Measurements from ENCODE around the gene DZIP1.
A peak's percentile ranks its signal among the peaks of the same experiment; 100 is the strongest.

Gene DZIP1

GRCh38 chr13:95564091-95564490 lies 80.4 kb downstream of the DZIP1 start:
- Mint-ChIP-seq H3K9me3 (peaks cover 0 to 6% of the 10 kb centered on the region in 2 donors), H3K4me3 (no peak overlapping the region), H3K27ac (no peak overlapping the region), H3K27me3 (peaks cover 5 to 6% of the 10 kb centered on the region in 2 donors), H3K36me3 (no peaks in the 10 kb centered on the region), H3K4me1 (no peaks in the 10 kb centered on the region)
- DNase-seq (no peak), ATAC-seq (replicated peaks) (no peak)

GRCh38 chr13:95560387-95560786 lies 84.1 kb downstream of the DZIP1 start:
- Mint-ChIP-seq H3K27me3 (peaks cover 5 to 16% of the 10 kb centered on the region in 2 donors), H3K9me3 (no peaks in the 10 kb centered on the region), H3K4me1 (no peaks in the 10 kb centered on the region), H3K27ac (no peak overlapping the region), H3K36me3 (no peaks in the 10 kb centered on the region), H3K4me3 (no peak overlapping the region)
- DNase-seq (no peak), ATAC-seq (replicated peaks) (no peak)

- Mint-ChIP-seq H3K4me3 (no peak overlapping the region), H3K27me3 (peaks cover 12 to 26% of the 10 kb centered on the region in 2 donors), H3K4me1 (peaks cover 0 to 5% of the 10 kb centered on the region in 2 donors)
These were observed 85.4 kb downstream of the DZIP1 start for GRCh38 chr13:95559100-95559499.

GRCh38 chr13:95557013-95557412 lies 87.5 kb downstream of the DZIP1 start:
- Mint-ChIP-seq H3K4me3 (no peak overlapping the region), H3K27me3 (peaks cover 23 to 46% of the 10 kb centered on the region in 2 donors)
- no peak for ATAC-seq (replicated peaks)

More at GRCh38 chr13:95559100-95559499, 85.4 kb downstream of the DZIP1 start:
- H3K36me3 Mint-ChIP-seq: no peaks in the 10 kb centered on the region
- ATAC-seq (replicated peaks) (no peak), DNase-seq (no peak)
- H3K27ac Mint-ChIP-seq: no peak overlapping the region
- H3K9me3 Mint-ChIP-seq: no peaks in the 10 kb centered on the region

DNA sequence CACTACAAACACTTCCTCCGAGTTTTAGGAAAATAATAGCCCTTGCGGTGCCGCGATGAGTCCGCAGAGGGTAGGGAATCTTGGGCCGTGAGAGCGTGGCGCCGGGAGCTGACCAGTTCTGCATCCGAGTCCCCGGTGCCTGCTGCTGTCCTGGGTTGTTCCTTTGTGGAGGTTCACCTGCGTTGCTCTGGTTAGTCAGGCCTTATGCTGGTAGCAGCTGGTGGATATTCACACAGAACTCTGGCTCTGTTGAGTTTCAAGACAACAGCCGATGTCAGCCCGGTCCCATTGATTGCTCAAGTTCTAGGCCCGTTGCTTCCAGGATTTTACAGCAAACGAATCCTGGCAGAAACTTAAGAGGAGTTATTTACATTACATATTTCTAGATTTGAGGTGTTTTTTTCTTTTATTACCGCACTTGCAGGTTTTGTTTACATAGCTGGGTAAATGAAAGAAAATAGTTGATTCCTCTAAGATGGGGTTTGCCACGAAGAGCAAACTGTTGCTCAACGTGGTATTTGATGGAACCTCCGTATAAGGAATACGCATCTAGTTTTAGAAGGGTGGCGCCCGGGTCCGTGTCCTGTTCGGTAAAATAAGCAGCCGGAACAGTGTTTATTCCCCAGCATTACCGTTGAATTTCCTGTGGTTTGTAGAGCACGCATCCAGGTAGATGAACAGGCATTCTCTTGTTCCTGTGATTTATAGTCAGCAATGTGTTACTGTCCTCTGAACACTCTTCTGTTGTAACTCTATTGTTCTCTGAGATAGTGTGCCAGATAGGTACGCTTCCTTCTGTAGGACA lies 90.7 kb downstream of the DZIP1 start:
- Mint-ChIP-seq H3K9me3 (no peaks in the 10 kb centered on the region), H3K27me3 (peaks cover 46 to 69% of the 10 kb centered on the region in 2 donors), H3K4me3 (peak overlapping the region; percentile 53 to 65), H3K36me3 (no peaks in the 10 kb centered on the region), H3K27ac (no peak overlapping the region), H3K4me1 (peaks cover 3 to 17% of the 10 kb centered on the region in 2 donors)
- peak in 1 of 2 donors; percentile 23 for ATAC-seq (replicated peaks)
- DNase-seq: no peak

More at GRCh38 chr13:95557013-95557412, 87.5 kb downstream of the DZIP1 start:
- H3K4me1 Mint-ChIP-seq: peaks cover 3 to 17% of the 10 kb centered on the region in 2 donors
- no peak overlapping the region for H3K27ac Mint-ChIP-seq
- no peaks in the 10 kb centered on the region for H3K36me3 Mint-ChIP-seq
- no peak for DNase-seq
- H3K9me3 Mint-ChIP-seq: no peaks in the 10 kb centered on the region

- Mint-ChIP-seq H3K9me3 (no peaks in the 10 kb centered on the region), H3K4me1 (peaks cover 3 to 17% of the 10 kb centered on the region in 2 donors), H3K27me3 (peaks cover 48 to 67% of the 10 kb centered on the region in 2 donors), H3K36me3 (no peaks in the 10 kb centered on the region), H3K27ac (no peak within 1 kb of the TSS), H3K4me3 (peak within 1 kb of the TSS; percentile 53 to 65)
- DNase-seq: no peak
- peak; percentile 12 to 39 for ATAC-seq (replicated peaks)
These were observed 91.7 kb downstream of the DZIP1 start, which contains the start of gene CLDN10 for GRCh38 chr13:95552539-95553441. CLDN10 (plus strand) TSS chr13:95552720; CDS start chr13:95552754, 34 bp downstream.

GRCh38 chr13:95552208-95552538 lies 92.3 kb downstream of the DZIP1 start:
- H3K4me3 Mint-ChIP-seq: peak overlapping the region in 1 of 2 donors; percentile 30
- ATAC-seq (replicated peaks) (no peak), DNase-seq (no peak)
- no peak overlapping the region for H3K27ac Mint-ChIP-seq
- H3K4me1 Mint-ChIP-seq: peaks cover 3 to 17% of the 10 kb centered on the region in 2 donors
- H3K36me3 Mint-ChIP-seq: no peaks in the 10 kb centered on the region
- no peaks in the 10 kb centered on the region for H3K9me3 Mint-ChIP-seq
- H3K27me3 Mint-ChIP-seq: peaks cover 50 to 64% of the 10 kb centered on the region in 2 donors

- no peak for ATAC-seq (replicated peaks)
- H3K4me3 Mint-ChIP-seq: no peak overlapping the region
- no peaks in the 10 kb centered on the region for H3K4me1 Mint-ChIP-seq
- no peaks in the 10 kb centered on the region for H3K36me3 Mint-ChIP-seq
- H3K27ac Mint-ChIP-seq: no peak overlapping the region
- no peaks in the 10 kb centered on the region for H3K9me3 Mint-ChIP-seq
- no peak for DNase-seq
- peaks cover 30 to 39% of the 10 kb centered on the region in 2 donors for H3K27me3 Mint-ChIP-seq
These were observed 96.9 kb downstream of the DZIP1 start for GRCh38 chr13:95547531-95548167.

DNA sequence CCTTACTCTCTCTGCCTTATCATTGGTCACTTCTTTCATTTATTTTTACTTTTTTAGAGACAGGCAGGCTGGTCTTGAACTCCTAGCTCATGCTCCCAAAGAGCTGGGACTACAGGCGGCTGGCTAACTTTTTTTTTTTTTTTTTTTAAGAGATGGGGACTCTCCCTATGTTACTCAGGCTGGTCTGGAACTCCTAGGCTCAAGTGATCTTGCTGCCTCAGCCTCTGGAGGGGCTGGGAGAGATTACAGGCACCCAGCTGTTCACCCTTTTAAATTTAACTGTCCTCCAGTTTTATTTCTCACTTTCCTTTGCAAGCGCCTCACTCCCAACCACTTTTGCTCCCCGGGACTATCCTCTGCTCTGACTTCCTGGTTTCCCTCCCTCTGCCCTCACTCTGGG lies 97.6 kb downstream of the DZIP1 start:
- peaks cover 28 to 33% of the 10 kb centered on the region in 2 donors for H3K27me3 Mint-ChIP-seq
- DNase-seq (no peak), ATAC-seq (replicated peaks) (no peak)
- H3K27ac Mint-ChIP-seq: no peak overlapping the region
- no peaks in the 10 kb centered on the region for H3K4me1 Mint-ChIP-seq
- no peak overlapping the region for H3K4me3 Mint-ChIP-seq
- no peaks in the 10 kb centered on the region for H3K36me3 Mint-ChIP-seq
- no peaks in the 10 kb centered on the region for H3K9me3 Mint-ChIP-seq

DNA sequence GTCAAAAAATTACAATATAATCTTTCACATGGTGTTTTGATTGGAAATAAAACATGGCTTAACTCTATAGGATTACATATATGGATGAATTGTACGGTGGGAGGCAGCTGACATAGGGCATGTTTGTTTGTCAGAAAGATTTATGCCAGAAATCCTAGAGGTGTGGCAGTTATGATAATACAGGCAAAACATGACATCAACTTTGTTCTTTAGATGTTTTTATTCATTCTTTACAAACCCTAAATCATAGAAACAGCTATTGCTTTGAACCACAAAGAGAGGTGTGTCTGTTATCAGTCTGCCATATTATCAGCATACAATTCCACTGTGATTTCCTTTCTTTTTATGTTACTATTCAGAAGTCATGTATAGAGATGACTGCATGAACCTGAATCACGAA lies 100.2 kb downstream of the DZIP1 start:
- Mint-ChIP-seq H3K9me3 (no peaks in the 10 kb centered on the region), H3K36me3 (no peaks in the 10 kb centered on the region), H3K27me3 (peaks cover 11 to 16% of the 10 kb centered on the region in 2 donors), H3K4me1 (no peaks in the 10 kb centered on the region), H3K27ac (no peak overlapping the region), H3K4me3 (no peak overlapping the region)
- DNase-seq: no peak
- no peak for ATAC-seq (replicated peaks)

GRCh38 chr13:95541911-95542474 lies 102.5 kb downstream of the DZIP1 start:
- DNase-seq (no peak), ATAC-seq (replicated peaks) (no peak)
- Mint-ChIP-seq H3K27me3 (peaks cover 13 to 14% of the 10 kb centered on the region in 2 donors), H3K4me3 (no peak overlapping the region), H3K4me1 (no peaks in the 10 kb centered on the region), H3K9me3 (no peaks in the 10 kb centered on the region), H3K36me3 (no peaks in the 10 kb centered on the region), H3K27ac (no peak overlapping the region)

DNA sequence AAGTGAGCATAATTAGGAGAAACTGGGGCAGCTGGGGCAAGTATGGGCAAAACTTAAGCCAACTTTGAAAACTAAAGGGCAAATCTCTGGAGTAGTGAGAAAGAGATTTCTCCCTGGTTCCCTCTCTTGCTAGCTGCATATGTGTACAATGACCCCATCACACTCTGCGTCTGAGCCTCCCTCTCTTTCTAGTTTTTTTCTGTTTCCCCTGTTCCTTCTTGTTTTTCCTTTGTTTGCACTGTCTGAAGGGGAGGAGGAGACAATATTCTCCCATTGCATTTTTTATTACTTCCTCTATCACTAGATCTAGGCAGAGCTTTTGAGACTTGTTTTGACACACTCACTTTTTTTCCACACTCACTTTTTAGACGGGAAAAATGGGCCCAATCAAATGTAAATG lies 103.2 kb downstream of the DZIP1 start:
- Mint-ChIP-seq H3K27me3 (peaks cover 11 to 19% of the 10 kb centered on the region in 2 donors), H3K4me3 (no peak overlapping the region), H3K4me1 (no peaks in the 10 kb centered on the region)

DNA sequence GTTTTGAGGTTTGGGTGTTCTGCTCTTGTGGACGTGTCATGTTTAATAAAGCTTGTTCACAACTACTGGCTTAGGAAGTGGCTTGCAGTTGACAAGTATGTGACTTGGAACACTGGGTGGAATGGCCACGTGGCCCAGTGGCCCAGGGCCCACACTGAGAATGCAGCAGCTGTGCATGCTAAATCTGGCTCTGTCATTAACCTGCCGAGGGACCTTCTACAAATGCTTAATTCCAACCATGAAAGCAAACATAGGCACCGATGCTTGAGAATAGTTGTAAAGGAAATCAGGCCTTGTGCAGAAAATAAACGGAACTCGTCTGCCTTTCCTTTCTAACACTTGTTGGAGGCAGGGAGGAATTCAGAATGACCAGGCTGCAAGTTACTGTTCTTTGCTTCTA lies 103.6 kb downstream of the DZIP1 start:
- Mint-ChIP-seq H3K4me3 (no peak overlapping the region), H3K4me1 (no peaks in the 10 kb centered on the region), H3K9me3 (no peaks in the 10 kb centered on the region), H3K36me3 (no peaks in the 10 kb centered on the region), H3K27me3 (peaks cover 12 to 20% of the 10 kb centered on the region in 2 donors), H3K27ac (no peak overlapping the region)
- no peak for DNase-seq
- ATAC-seq (replicated peaks): no peak

More for the DNA sequence above, 103.2 kb downstream of the DZIP1 start:
- Mint-ChIP-seq H3K27ac (no peak overlapping the region), H3K9me3 (no peaks in the 10 kb centered on the region), H3K36me3 (no peaks in the 10 kb centered on the region)
- ATAC-seq (replicated peaks) (no peak), DNase-seq (no peak)
